DND-41 (cell line): Measurements from ENCODE around the gene SDHC.
"Not testable (repeated sequence)": the region's sequence is repeated elsewhere in the genome, so short reads cannot be mapped to it uniquely, and the experiment has no call there.

Experiments used
- ATAC-seq: fragments of 200-7000 bp; cut with Tn5 transposase; 3 replicates; pipeline ENCODE4 v1.9.1; 2021; ENCODE audit warnings: low read depth; ENCODE audit not compliant: insufficient read depth
- DNase-seq: peaks from one replicate; pipeline ENCODE4 v3.0.0-alpha.2; 2020
- H2AFZ ChIP-seq: 2 replicates; pipeline ENCODE4 v1.6.0; 2012; ENCODE audit warnings: low read depth, low read length
- H3K27ac ChIP-seq: 2 replicates; pipeline ENCODE4 v1.5.1; 2012; ENCODE audit warnings: low read length, inconsistent platforms
- H3K27me3 ChIP-seq: fragments of 200-600 bp; sonication (generic); 2 replicates; pipeline ENCODE4 v1.6.0; 2012; ENCODE audit warnings: low read length, mild to moderate bottlenecking, inconsistent platforms; ENCODE audit not compliant: insufficient read depth, poor library complexity
- H3K36me3 ChIP-seq: 2 replicates; pipeline ENCODE4 v1.5.1; 2012; ENCODE audit warnings: low read length, inconsistent platforms; ENCODE audit not compliant: insufficient read depth
- H3K4me1 ChIP-seq: 2 replicates; pipeline ENCODE4 v1.5.1; 2012; ENCODE audit warnings: mild to moderate bottlenecking, low read length; ENCODE audit not compliant: insufficient read depth
- H3K4me2 ChIP-seq: 2 replicates; pipeline ENCODE4 v1.6.0; 2012; ENCODE audit warnings: mild to moderate bottlenecking, moderate library complexity, low read length, inconsistent platforms; ENCODE audit not compliant: insufficient read depth
- H3K4me3 ChIP-seq, 2 experiments: fragments of 200-600 bp in 1 of 2; shearing (Covaris generic) in 1 of 2; 2 replicates each; pipeline ENCODE4 v1.5.1; 2012 to 2016; ENCODE audit warnings: inconsistent platforms in 2 of 2, low read length in 2 of 2, mild to moderate bottlenecking in 2 of 2, low read depth in 1 of 2, moderate library complexity in 1 of 2
- H3K79me2 ChIP-seq: 2 replicates; pipeline ENCODE4 v1.6.0; 2012; ENCODE audit warnings: low read length, inconsistent platforms; ENCODE audit not compliant: insufficient read depth
- H3K9ac ChIP-seq: 2 replicates; pipeline ENCODE4 v1.6.0; 2012; ENCODE audit warnings: low read depth, mild to moderate bottlenecking, inconsistent platforms, low read length, moderate library complexity
- H3K9me3 ChIP-seq: 2 replicates; pipeline ENCODE4 v1.5.1; 2012; ENCODE audit warnings: low read length, moderate library complexity, mild to moderate bottlenecking, inconsistent platforms; ENCODE audit not compliant: insufficient read depth, severe bottlenecking
- H4K20me1 ChIP-seq: 2 replicates; pipeline ENCODE4 v1.6.0; 2012; ENCODE audit warnings: low read length; ENCODE audit not compliant: insufficient read depth
- EZH2 ChIP-seq: IDR thresholded peaks from 3 replicates; pipeline ENCODE4 v1.6.1; 2012; ENCODE audit warnings: borderline replicate concordance, low read depth, mild to moderate bottlenecking, moderate library complexity, low read length, inconsistent platforms; ENCODE audit not compliant: severe bottlenecking
- TF ChIP-seq, protein P1 (sequence below): IDR thresholded peaks from 2 replicates; pipeline ENCODE4 v1.5.1; 2012; ENCODE audit warnings: borderline replicate concordance, low read length, moderate library complexity, mild to moderate bottlenecking; ENCODE audit not compliant: poor library complexity, severe bottlenecking; ENCODE audit errors: extremely low read depth

The SDHC gene

GRCh38 chr1:161381707-161382106 is 67.5 kb downstream of the SDHC start:
- Histone ChIP-seq H3K4me2 (no peak overlapping the region), H3K27me3 (no peaks in the 10 kb centered on the region), H3K9ac (no peak overlapping the region), H4K20me1 (no peaks in the 10 kb centered on the region), H3K36me3 (no peaks in the 10 kb centered on the region), H3K4me1 (no peaks in the 10 kb centered on the region), H2AFZ (no peak overlapping the region), H3K9me3 (no peaks in the 10 kb centered on the region), H3K27ac (no peak overlapping the region), H3K4me3 (no peak overlapping the region), H3K79me2 (no peaks in the 10 kb centered on the region)
- TF ChIP-seq EZH2: no peak
- TF ChIP-seq, protein P1, sequence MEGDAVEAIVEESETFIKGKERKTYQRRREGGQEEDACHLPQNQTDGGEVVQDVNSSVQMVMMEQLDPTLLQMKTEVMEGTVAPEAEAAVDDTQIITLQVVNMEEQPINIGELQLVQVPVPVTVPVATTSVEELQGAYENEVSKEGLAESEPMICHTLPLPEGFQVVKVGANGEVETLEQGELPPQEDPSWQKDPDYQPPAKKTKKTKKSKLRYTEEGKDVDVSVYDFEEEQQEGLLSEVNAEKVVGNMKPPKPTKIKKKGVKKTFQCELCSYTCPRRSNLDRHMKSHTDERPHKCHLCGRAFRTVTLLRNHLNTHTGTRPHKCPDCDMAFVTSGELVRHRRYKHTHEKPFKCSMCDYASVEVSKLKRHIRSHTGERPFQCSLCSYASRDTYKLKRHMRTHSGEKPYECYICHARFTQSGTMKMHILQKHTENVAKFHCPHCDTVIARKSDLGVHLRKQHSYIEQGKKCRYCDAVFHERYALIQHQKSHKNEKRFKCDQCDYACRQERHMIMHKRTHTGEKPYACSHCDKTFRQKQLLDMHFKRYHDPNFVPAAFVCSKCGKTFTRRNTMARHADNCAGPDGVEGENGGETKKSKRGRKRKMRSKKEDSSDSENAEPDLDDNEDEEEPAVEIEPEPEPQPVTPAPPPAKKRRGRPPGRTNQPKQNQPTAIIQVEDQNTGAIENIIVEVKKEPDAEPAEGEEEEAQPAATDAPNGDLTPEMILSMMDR: no peak
- no peak for DNase-seq
- ATAC-seq: 0 out of 3 replicates have a peak, but pooled peaks have one; percentile 10

DNA sequence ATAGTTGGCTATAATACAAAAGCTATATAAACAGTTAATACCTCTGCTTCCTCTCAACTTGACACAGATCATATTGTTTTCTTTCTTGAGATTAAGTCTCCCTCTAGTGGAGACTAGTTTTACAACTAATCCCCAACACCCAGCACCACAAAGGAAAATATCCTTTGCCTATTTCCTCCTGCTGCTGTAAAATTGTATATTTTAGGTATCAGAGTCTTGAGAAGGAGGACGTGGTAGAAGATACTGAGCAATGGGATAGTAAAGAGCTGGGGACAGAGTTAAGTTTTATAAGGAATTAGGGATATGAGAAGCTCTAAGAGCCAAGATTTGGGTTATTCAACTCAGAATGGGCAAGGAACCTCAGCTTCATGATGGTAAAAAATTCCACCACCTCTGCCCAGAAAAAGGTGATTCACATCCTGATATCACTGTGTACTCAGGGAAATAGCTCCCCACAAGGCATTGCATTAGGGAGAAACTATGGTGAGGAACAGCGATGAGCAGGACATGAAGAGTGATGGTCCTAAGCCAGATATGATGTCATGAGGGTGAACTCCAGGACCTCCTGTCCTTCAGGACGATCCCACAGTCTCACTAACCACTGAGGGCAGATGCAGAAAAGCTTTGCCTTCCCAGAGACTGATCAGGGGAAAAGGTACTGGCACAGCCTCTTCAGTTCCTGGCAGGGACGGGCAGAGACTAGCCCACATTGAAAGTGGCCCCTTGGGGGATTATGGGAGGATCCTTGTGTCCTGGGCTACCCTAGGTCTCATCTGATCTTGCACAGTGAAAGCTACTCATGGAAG is 68.2 kb downstream of the SDHC start:
- Histone ChIP-seq H3K9ac (no peak overlapping the region), H3K27ac (no peak overlapping the region)

GRCh38 chr1:161388639-161389038 is 74.5 kb downstream of the SDHC start:
- Histone ChIP-seq H3K36me3 (no peaks in the 10 kb centered on the region), H3K9me3 (no peaks in the 10 kb centered on the region), H3K9ac (no peak overlapping the region), H3K27ac (no peak overlapping the region), H2AFZ (no peak overlapping the region; the same call in 1 of the 2 replicates), H3K27me3 (no peaks in the 10 kb centered on the region), H4K20me1 (no peaks in the 10 kb centered on the region), H3K4me1 (peaks cover 22% of the 10 kb centered on the region), H3K4me3 (no peak overlapping the region), H3K79me2 (no peaks in the 10 kb centered on the region), H3K4me2 (0 out of 2 replicates have a peak overlapping the region, but pooled peaks have one; percentile 91)
- no peak for ATAC-seq
- DNase-seq: peak; percentile 25
- TF ChIP-seq EZH2: no peak
- TF ChIP-seq, protein P1: peak; percentile 39

More for the DNA sequence above, 68.2 kb downstream of the SDHC start:
- no peak for TF ChIP-seq EZH2
- TF ChIP-seq, protein P1: peak; percentile 80
- Histone ChIP-seq H3K79me2 (no peaks in the 10 kb centered on the region), H4K20me1 (no peaks in the 10 kb centered on the region), H3K4me3 (no peak overlapping the region), H2AFZ (no peak overlapping the region), H3K27me3 (no peaks in the 10 kb centered on the region), H3K4me2 (no peak overlapping the region), H3K4me1 (no peaks in the 10 kb centered on the region), H3K9me3 (no peaks in the 10 kb centered on the region), H3K36me3 (no peaks in the 10 kb centered on the region)
- DNase-seq: no peak
- ATAC-seq: peak; percentile 97

DNA sequence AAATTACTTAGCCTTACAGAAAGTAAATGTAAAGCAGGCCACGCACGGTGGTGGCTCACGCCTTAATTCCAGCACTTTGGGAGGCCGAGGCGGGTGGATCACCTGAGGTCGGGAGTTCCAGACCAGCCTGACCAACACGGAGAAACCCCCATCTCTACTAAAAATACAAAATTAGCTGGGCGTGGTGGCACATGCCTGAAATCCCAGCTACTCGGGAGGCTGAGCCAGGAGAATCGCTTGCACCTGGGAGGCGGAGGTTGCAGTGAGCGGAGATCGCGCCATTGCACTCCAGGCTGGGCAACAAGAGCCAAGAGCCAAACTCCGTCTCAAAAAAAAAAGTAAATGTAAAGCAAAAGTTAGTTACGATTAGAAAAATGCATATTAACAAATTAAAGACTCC is 75.0 kb downstream of the SDHC start:
- H3K4me2 ChIP-seq: peak overlapping the region; percentile 91
- H3K9me3 ChIP-seq, H3K27me3 ChIP-seq, DNase-seq, H3K79me2 ChIP-seq, H4K20me1 ChIP-seq, H3K36me3 ChIP-seq, ATAC-seq: not testable (repeated sequence)
- H3K4me3 ChIP-seq: peak overlapping the region; percentile 13 to 68; a peak in 3 of 4 replicates
- peak overlapping the region; percentile 74 for H3K27ac ChIP-seq
- peaks cover 22% of the 10 kb centered on the region for H3K4me1 ChIP-seq
- peak overlapping the region; percentile 56 for H3K9ac ChIP-seq
- H2AFZ ChIP-seq: peak overlapping the region; percentile 98
